ENCODE results near the gene PRPSAP1. TPM values are rescaled to one million over a fixed set of nuclear protein-coding genes. Genes with fewer than 3 reads are reported as not detected.

The PRPSAP1 gene
- total RNA-seq, 4 donors from 2014 or later = 52.4 to 82.3 (median 68.7) TPM

GRCh38 chr17:76369379-76369778, 15.7 kb upstream of the PRPSAP1 start:
- no peak overlapping the region for H3K4me3 ChIP-seq
- H3K9me3 ChIP-seq = no peaks in the 10 kb centered on the region
- DNase-seq = no peak
- H3K36me3 ChIP-seq = no peaks in the 10 kb centered on the region
- no peaks in the 10 kb centered on the region for H3K27me3 ChIP-seq
- intact Hi-C loops (cut with DNase I; ENCODE audit: low total_unique reads) = no loop called here
- no peaks in the 10 kb centered on the region for H3K4me1 ChIP-seq
- TF ChIP-seq POLR2A (IDR thresholded peaks at IDR 0.05) (no peak), CTCF (IDR thresholded peaks at IDR 0.05) (no peak)
- H3K27ac ChIP-seq = no peak overlapping the region

GRCh38 chr17:76368545-76368944, 14.8 kb upstream of the PRPSAP1 start:
- H3K4me3 ChIP-seq = no peak overlapping the region
- H3K4me1 ChIP-seq = no peaks in the 10 kb centered on the region
- no peaks in the 10 kb centered on the region for H3K9me3 ChIP-seq
- TF ChIP-seq CTCF (IDR thresholded peaks at IDR 0.05) (no peak), POLR2A (IDR thresholded peaks at IDR 0.05) (no peak)
- H3K36me3 ChIP-seq = no peaks in the 10 kb centered on the region
- H3K27ac ChIP-seq = no peak overlapping the region
- no peak for DNase-seq
- H3K27me3 ChIP-seq = no peaks in the 10 kb centered on the region
- intact Hi-C loops (cut with DNase I; ENCODE audit: low total_unique reads) = no loop called here

- no peaks in the 10 kb centered on the region for H3K4me1 ChIP-seq
- H3K4me3 ChIP-seq = no peak overlapping the region
- H3K27me3 ChIP-seq = no peaks in the 10 kb centered on the region
- H3K9me3 ChIP-seq = no peaks in the 10 kb centered on the region
- DNase-seq = no peak
- TF ChIP-seq CTCF (IDR thresholded peaks at IDR 0.05) (no peak), POLR2A (IDR thresholded peaks at IDR 0.05) (no peak)
- intact Hi-C loops (cut with DNase I; ENCODE audit: low total_unique reads) = no loop called here
- H3K27ac ChIP-seq = no peak overlapping the region
- H3K36me3 ChIP-seq = no peaks in the 10 kb centered on the region
Measured at GRCh38 chr17:76367642-76368041, 13.9 kb upstream of the PRPSAP1 start.

DNA sequence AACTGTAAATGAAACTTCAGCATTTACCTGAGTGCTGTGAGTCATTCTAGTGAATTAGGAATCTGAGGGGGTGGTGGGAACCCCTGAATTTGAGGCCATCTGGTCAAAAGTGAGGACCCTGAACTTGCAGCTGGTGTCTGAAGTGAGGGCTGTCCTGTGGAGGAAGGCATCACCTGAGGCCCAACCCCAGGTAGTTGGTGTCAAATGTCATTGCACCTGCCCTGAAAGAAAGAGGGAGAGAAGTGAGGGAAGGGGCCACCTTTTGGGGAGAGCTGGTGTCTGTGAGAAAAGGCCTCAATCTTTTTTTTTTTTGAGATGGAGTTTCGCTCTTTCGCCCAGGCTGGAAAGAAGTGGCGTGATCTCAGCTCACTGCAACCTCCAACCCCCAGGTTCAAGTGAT, 12.5 kb upstream of the PRPSAP1 start:
- no peaks in the 10 kb centered on the region for H3K4me1 ChIP-seq
- no peaks in the 10 kb centered on the region for H3K36me3 ChIP-seq
- no peak overlapping the region for H3K27ac ChIP-seq
- no peaks in the 10 kb centered on the region for H3K27me3 ChIP-seq
- no peak for TF ChIP-seq CTCF (IDR thresholded peaks at IDR 0.05)
- TF ChIP-seq POLR2A (IDR thresholded peaks at IDR 0.05) = no peak
- no peaks in the 10 kb centered on the region for H3K9me3 ChIP-seq
- intact Hi-C loops (cut with DNase I; ENCODE audit: low total_unique reads) = no loop called here
- H3K4me3 ChIP-seq = no peak overlapping the region
- no peak for DNase-seq

DNA sequence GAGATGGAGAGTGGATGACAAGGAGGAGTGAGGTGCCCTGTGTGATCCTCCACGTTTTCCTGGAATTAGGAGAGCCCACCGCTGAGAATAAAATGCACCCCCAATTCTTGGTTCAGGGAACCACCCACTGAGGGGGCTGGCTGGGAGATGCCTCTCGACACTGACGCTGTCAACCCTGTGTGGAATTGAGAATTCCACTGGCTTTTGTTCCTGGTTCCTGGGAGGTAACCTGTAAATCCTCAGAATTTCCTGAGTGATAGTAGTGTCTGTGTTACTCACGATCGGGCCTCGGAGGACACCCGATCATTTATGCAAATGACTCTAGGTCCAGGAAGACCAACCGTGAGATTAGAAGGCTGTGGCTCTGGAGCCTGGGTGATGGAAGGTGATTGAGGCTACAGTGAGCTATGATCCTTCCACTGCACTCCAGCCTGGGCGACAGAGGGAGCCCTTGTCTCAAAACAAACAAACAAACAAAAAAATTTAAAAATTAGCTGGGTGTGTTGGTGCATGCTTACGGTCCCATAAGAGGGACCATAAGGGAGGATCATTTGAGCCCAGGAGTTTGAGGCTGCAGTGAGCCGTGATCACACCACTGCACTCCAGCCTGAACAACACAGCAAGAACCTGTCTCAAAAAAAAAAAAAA, 11.7 kb upstream of the PRPSAP1 start:
- no peak overlapping the region for H3K4me3 ChIP-seq
- no peaks in the 10 kb centered on the region for H3K4me1 ChIP-seq
- intact Hi-C loops (cut with DNase I; ENCODE audit: low total_unique reads) = no loop called here
- no peak for DNase-seq
- no peaks in the 10 kb centered on the region for H3K9me3 ChIP-seq
- no peaks in the 10 kb centered on the region for H3K36me3 ChIP-seq
- H3K27me3 ChIP-seq = no peaks in the 10 kb centered on the region
- no peak overlapping the region for H3K27ac ChIP-seq
- TF ChIP-seq CTCF (IDR thresholded peaks at IDR 0.05) (no peak), POLR2A (IDR thresholded peaks at IDR 0.05) (no peak)
